SK-N-SH (cell line): ENCODE results near the gene ARHGAP44. TPM values are rescaled to one million over a fixed set of nuclear protein-coding genes. Genes with fewer than 3 reads are reported as not detected.

ENCODE experiments used
- CTCF ChIA-PET: fragments of 300-600, 350-600 bp; formaldehyde crosslinking; extraction: SDS; loops from one replicate; lab custom pipeline; 2021; lab: Yijun Ruan, JAX
- POLR2A ChIA-PET: fragments of 350-600 bp; sonication (Branson Sonifier 250); formaldehyde crosslinking; extraction: SDS; loops from one replicate; lab custom pipeline; 2020; ENCODE audit warnings: antibody characterized with exemption, inconsistent platforms; lab: Yijun Ruan, JAX
- DNase-seq: peaks from one replicate; pipeline ENCODE4 v3.0.0; 2012
- H2AFZ ChIP-seq: fragments of 200-600 bp; sonication (generic); 2 replicates; pipeline ENCODE4 v1.8.1; 2016; ENCODE audit warnings: antibody characterized with exemption, mild to moderate bottlenecking, low read depth
- H3F3A ChIP-seq: fragments of 200-600 bp; sonication (generic); replicated peaks from 2 replicates; pipeline ENCODE3; 2016; ENCODE audit warnings: antibody characterized with exemption, mild to moderate bottlenecking; ENCODE audit not compliant: insufficient read depth
- H3K27ac ChIP-seq, 2 experiments: fragments of 200-500 bp in 1 of 2; fragments of 200-600 bp in 1 of 2; sonication (Bioruptor generic) in 1 of 2; sonication (generic), shearing (Covaris generic) in 1 of 2; 2 replicates each; pipeline versions ENCODE4 v1.5.1 to v1.6.1; 2014 to 2016; ENCODE audit warnings: low read depth in 2 of 2, inconsistent platforms in 1 of 2, low read length in 1 of 2, mild to moderate bottlenecking in 1 of 2, mixed read lengths in 1 of 2
- H3K27me3 ChIP-seq: fragments of 200-600 bp; sonication (generic), shearing (Covaris generic); 2 replicates; pipeline ENCODE4 v1.6.1; 2016; ENCODE audit warnings: mixed run types; ENCODE audit not compliant: insufficient read depth
- H3K36me3 ChIP-seq, 2 experiments: fragments of 200-500 bp in 1 of 2; fragments of 200-600 bp in 1 of 2; sonication (Bioruptor generic) in 1 of 2; sonication (generic) in 1 of 2; replicated peaks in 1 of 2; 2 replicates each; pipeline versions ENCODE3 to v1.5.1; 2014 to 2016; ENCODE audit warnings: low read length in 1 of 2, mild to moderate bottlenecking in 1 of 2; ENCODE audit not compliant: insufficient read depth in 2 of 2, control insufficient read depth in 1 of 2
- H3K4me1 ChIP-seq, 2 experiments: fragments of 200-500 bp in 1 of 2; fragments of 200-600 bp in 1 of 2; sonication (Bioruptor generic) in 1 of 2; sonication (generic), shearing (Covaris generic) in 1 of 2; 2 replicates each; pipeline versions ENCODE4 v1.5.1 to v1.6.1; 2014 to 2016; ENCODE audit warnings: low read depth in 1 of 2, low read length in 1 of 2, mixed run types in 1 of 2; ENCODE audit not compliant: insufficient read depth in 2 of 2, control insufficient read depth in 1 of 2
- H3K4me2 ChIP-seq: fragments of 200-600 bp; sonication (generic), shearing (Covaris generic); 2 replicates; pipeline ENCODE4 v1.6.1; 2017; ENCODE audit warnings: mixed run types
- H3K4me3 ChIP-seq, 2 experiments: fragments of 200-500 bp in 1 of 2; fragments of 200-600 bp in 1 of 2; sonication (Bioruptor generic) in 1 of 2; sonication (generic), shearing (Covaris generic) in 1 of 2; 2 replicates each; pipeline versions ENCODE4 v1.5.1 to v1.8.1; 2014 to 2016; ENCODE audit warnings: low read depth in 2 of 2, inconsistent platforms in 1 of 2, low read length in 1 of 2, mild to moderate bottlenecking in 1 of 2, mixed read lengths in 1 of 2, moderate library complexity in 1 of 2
- H3K79me2 ChIP-seq: fragments of 200-600 bp; sonication (generic); 2 replicates; pipeline ENCODE4 v1.8.1; 2017; ENCODE audit warnings: mild to moderate bottlenecking; ENCODE audit not compliant: insufficient read depth
- H3K9ac ChIP-seq: fragments of 200-600 bp; sonication (generic); 2 replicates; pipeline ENCODE4 v1.6.1; 2017; ENCODE audit warnings: mixed run types
- H3K9me2 ChIP-seq: fragments of 200-600 bp; sonication (generic); 2 replicates; pipeline ENCODE4 v1.6.1; 2017; ENCODE audit warnings: mixed run types
- H3K9me3 ChIP-seq: fragments of 200-600 bp; sonication (generic); 2 replicates; pipeline ENCODE4 v1.6.1; 2017; ENCODE audit warnings: mixed run types, mild to moderate bottlenecking, moderate library complexity
- H4K20me1 ChIP-seq: fragments of 200-600 bp; sonication (generic); 2 replicates; pipeline ENCODE4 v1.6.1; 2017; ENCODE audit warnings: mild to moderate bottlenecking, mixed run types; ENCODE audit not compliant: insufficient read depth
- EP300 ChIP-seq, 2 experiments: IDR thresholded peaks; 2 replicates each; pipeline versions ENCODE4 v1.4.0 to v1.6.1; 2012; ENCODE audit warnings: borderline replicate concordance in 1 of 2, low read depth in 1 of 2, low read length in 1 of 2
- FOSL2 ChIP-seq: IDR thresholded peaks from 2 replicates; pipeline ENCODE4 v1.4.0; 2012; ENCODE audit warnings: low read depth, mild to moderate bottlenecking, moderate library complexity, borderline replicate concordance
- FOXM1 ChIP-seq: IDR thresholded peaks from 2 replicates; pipeline ENCODE4 v1.4.0; 2012; ENCODE audit warnings: low read depth, mild to moderate bottlenecking
- JUND ChIP-seq: IDR thresholded peaks from 2 replicates; pipeline ENCODE4 v1.4.0; 2012
- MAX ChIP-seq: IDR thresholded peaks from 2 replicates; pipeline ENCODE4 v1.4.0; 2012; ENCODE audit warnings: low read depth
- MEF2A ChIP-seq: IDR thresholded peaks from 2 replicates; pipeline ENCODE4 v1.4.0; 2012; ENCODE audit warnings: low read depth, borderline replicate concordance
- NFIC ChIP-seq: IDR thresholded peaks from 2 replicates; pipeline ENCODE4 v1.4.0; 2012; ENCODE audit warnings: borderline replicate concordance
- NRF1 ChIP-seq: IDR thresholded peaks from 2 replicates; pipeline ENCODE4 v1.6.1; 2012; ENCODE audit warnings: low read depth, mild to moderate bottlenecking, low read length
- POLR2AphosphoS5 ChIP-seq: IDR thresholded peaks from 2 replicates; pipeline ENCODE4 v1.6.1; 2012; ENCODE audit warnings: low read depth, low read length
- SIN3A ChIP-seq: IDR thresholded peaks from 2 replicates; pipeline ENCODE4 v1.6.1; 2012; ENCODE audit warnings: low read depth, mild to moderate bottlenecking, low read length, moderate library complexity, borderline replicate concordance
- SMC3 ChIP-seq: IDR thresholded peaks from 2 replicates; pipeline ENCODE4 v1.6.1; 2012; ENCODE audit warnings: low read depth, low read length, improper control_type of control experiment
- TAF1 ChIP-seq: IDR thresholded peaks from 2 replicates; pipeline ENCODE4 v1.6.1; 2012; ENCODE audit warnings: low read depth, mild to moderate bottlenecking, low read length, moderate library complexity, borderline replicate concordance
- USF1 ChIP-seq: IDR thresholded peaks from 2 replicates; pipeline ENCODE4 v1.4.0; 2012; ENCODE audit warnings: low read depth, borderline replicate concordance
- YY1 ChIP-seq: IDR thresholded peaks from 2 replicates; pipeline ENCODE4 v1.4.0; 2012; ENCODE audit warnings: low read depth, mild to moderate bottlenecking
- ZBTB33 ChIP-seq: IDR thresholded peaks from 2 replicates; pipeline ENCODE4 v1.4.0; 2012; ENCODE audit warnings: low read depth, borderline replicate concordance
- WGBS: methylation state at CpG from one replicate; pipeline ENCODE4 v1.1.6; 2017; ENCODE audit warnings: low lambda C conversion rate; 5-methylcytosine and 5-hydroxymethylcytosine counted together
- polyA plus RNA-seq, 3 experiments: library from polyadenylated mRNA; depleted of rRNA; stranded (reverse); fragments of >200 nt; gene quantifications; 2 replicates each; pipeline ENCODE4 v1.2.3, GENCODE V29; 2012

ARHGAP44 gene
- polyA plus RNA-seq, 1 of the 3 experiments (the other 2 are of a cell fraction): 0.28 TPM

GRCh38 chr17:12813664-12814063 lies 24.4 kb downstream of the ARHGAP44 start:
- Histone ChIP-seq H3K27ac (no peak overlapping the region), H4K20me1 (no peaks in the 10 kb centered on the region), H3K4me2 (no peak overlapping the region), H3F3A (no peaks in the 10 kb centered on the region), H2AFZ (no peak overlapping the region), H3K9ac (no peak overlapping the region), H3K79me2 (no peaks in the 10 kb centered on the region), H3K4me1 (no peaks in the 10 kb centered on the region), H3K36me3 (no peaks in the 10 kb centered on the region), H3K27me3 (no peaks in the 10 kb centered on the region; the same call in 1 of the 2 replicates), H3K4me3 (no peak overlapping the region), H3K9me2 (no peaks in the 10 kb centered on the region), H3K9me3 (no peaks in the 10 kb centered on the region)
- ChIA-PET CTCF (no interaction called here), POLR2A (no interaction called here)
- no peak for TF ChIP-seq MAX
- no peak for TF ChIP-seq FOXM1
- no peak for TF ChIP-seq NRF1
- no peak for TF ChIP-seq MEF2A
- no peak for TF ChIP-seq FOSL2
- no peak for TF ChIP-seq EP300 (IDR thresholded peaks at IDR 0.05; ENCODE audit: borderline replicate concordance in 1 of 2, low read depth in 1 of 2, low read length in 1 of 2)
- TF ChIP-seq TAF1: no peak
- TF ChIP-seq NFIC: no peak
- TF ChIP-seq JUND: no peak
- no peak for TF ChIP-seq USF1
- no peak for TF ChIP-seq SMC3
- no peak for TF ChIP-seq POLR2AphosphoS5
- TF ChIP-seq ZBTB33: no peak
- TF ChIP-seq SIN3A: no peak
- WGBS: 14% methylated on average over 9 of the region's 9 CpGs
- DNase-seq: no peak

GRCh38 chr17:12814718-12815117 lies 25.4 kb downstream of the ARHGAP44 start:
- TF ChIP-seq YY1: no peak
- TF ChIP-seq POLR2AphosphoS5: no peak
- no peak overlapping the region for H3K9ac ChIP-seq
- H3K4me2 ChIP-seq: no peak overlapping the region
- H3F3A ChIP-seq: no peaks in the 10 kb centered on the region
- ChIA-PET POLR2A (no interaction called here), CTCF (no interaction called here)
- no peak for DNase-seq
- no peaks in the 10 kb centered on the region for H3K79me2 ChIP-seq
- WGBS: 27% methylated on average over 2 of the region's 2 CpGs
- no peaks in the 10 kb centered on the region for H4K20me1 ChIP-seq
- H3K4me3 ChIP-seq: no peak overlapping the region
- H3K36me3 ChIP-seq: no peaks in the 10 kb centered on the region
- H3K27ac ChIP-seq: no peak overlapping the region
- no peaks in the 10 kb centered on the region; the same call in 1 of the 2 replicates for H3K27me3 ChIP-seq
- no peaks in the 10 kb centered on the region for H3K4me1 ChIP-seq
- no peaks in the 10 kb centered on the region for H3K9me3 ChIP-seq
- H2AFZ ChIP-seq: no peak overlapping the region
- H3K9me2 ChIP-seq: no peaks in the 10 kb centered on the region
